ENCODE measurements around the gene XPO1. TPM values are rescaled to one million over a fixed set of nuclear protein-coding genes. Genes with fewer than 3 reads are reported as not detected.
A peak's percentile ranks its signal among the peaks of the same experiment; 100 is the strongest.

Gene XPO1
- total and polyA plus RNA-seq, 2 experiments from 2014 or later: 115 to 485 TPM

DNA sequence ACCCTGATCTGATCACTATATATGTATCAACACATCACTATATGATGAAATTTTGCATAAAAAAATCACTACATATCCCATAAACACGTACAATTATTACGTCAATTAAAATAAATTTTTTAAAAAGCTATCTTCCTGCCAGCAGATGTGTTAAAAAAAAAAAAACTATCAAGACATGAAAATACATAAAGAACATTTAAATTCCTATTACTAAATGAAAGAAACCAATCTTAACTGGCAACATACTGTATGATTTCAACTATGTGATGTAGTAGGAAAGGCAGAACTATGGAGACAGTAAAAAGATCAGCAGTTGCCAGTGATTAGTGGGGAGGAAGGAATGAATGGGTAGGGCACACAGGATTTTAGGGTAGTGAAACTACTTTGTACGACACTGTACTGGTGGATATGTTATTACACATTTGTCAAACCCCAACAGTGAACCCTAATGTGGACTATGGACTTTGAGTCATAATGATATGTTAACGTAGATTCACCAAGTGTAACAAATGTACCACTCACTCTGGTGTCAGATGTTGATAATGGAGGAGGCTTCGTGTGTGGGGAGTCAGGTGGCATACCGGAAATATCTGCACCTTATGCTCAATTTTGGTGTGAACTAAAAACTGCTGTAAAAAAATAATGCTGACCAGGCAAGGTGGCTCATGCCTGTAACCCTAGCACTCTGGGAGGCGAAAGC is 94.7 kb downstream of the XPO1 start:
- Histone ChIP-seq H3K4me3 (no peak overlapping the region), H3K9me2 (ENCODE audit: insufficient read depth) (no peaks in the 10 kb centered on the region), H3F3A (replicated peaks; ENCODE audit: low read depth) (0 out of 2 replicates have a peak, but pooled peaks cover 2% of the 10 kb centered on the region), H3K4me2 (no peak overlapping the region), H3K36me3 (ENCODE audit: insufficient read depth) (no peaks in the 10 kb centered on the region), H4K20me1 (replicated peaks; ENCODE audit: insufficient read depth) (peaks cover 51% of the 10 kb centered on the region), H3K79me2 (replicated peaks; ENCODE audit: insufficient read depth) (peaks cover 100% of the 10 kb centered on the region), H3K27me3 (ENCODE audit: insufficient read depth) (no peaks in the 10 kb centered on the region), H2AFZ (no peak overlapping the region), H3K27ac (ENCODE audit: low read depth) (no peak overlapping the region), H3K4me1 (ENCODE audit: insufficient read depth) (peaks cover 12% of the 10 kb centered on the region)
- Mint-ChIP-seq H3K4me1 (peaks cover 29% of the 10 kb centered on the region), H3K9me3 (peaks cover 2% of the 10 kb centered on the region; the same call in 1 of the 3 replicates), H3K36me3 (ENCODE audit: low read depth) (peaks cover 14% of the 10 kb centered on the region), H3K4me3 (no peak overlapping the region), H3K27ac (no peak overlapping the region), H3K27me3 (ENCODE audit: insufficient read depth, low read depth, poor library complexity) (peaks cover 2% of the 10 kb centered on the region)
- no peak for DNase-seq (ENCODE audit: low spot score)
- TF ChIP-seq ZNF114 (CRISPR knock-in tag; IDR thresholded peaks at IDR 0.05) (no peak), JUNB (IDR thresholded peaks at IDR 0.05; ENCODE audit: unreplicated experiment) (no peak), EZH2phosphoT487 (IDR thresholded peaks at IDR 0.05; ENCODE audit: unreplicated experiment) (no peak)
- TF ChIP-seq, protein P1, sequence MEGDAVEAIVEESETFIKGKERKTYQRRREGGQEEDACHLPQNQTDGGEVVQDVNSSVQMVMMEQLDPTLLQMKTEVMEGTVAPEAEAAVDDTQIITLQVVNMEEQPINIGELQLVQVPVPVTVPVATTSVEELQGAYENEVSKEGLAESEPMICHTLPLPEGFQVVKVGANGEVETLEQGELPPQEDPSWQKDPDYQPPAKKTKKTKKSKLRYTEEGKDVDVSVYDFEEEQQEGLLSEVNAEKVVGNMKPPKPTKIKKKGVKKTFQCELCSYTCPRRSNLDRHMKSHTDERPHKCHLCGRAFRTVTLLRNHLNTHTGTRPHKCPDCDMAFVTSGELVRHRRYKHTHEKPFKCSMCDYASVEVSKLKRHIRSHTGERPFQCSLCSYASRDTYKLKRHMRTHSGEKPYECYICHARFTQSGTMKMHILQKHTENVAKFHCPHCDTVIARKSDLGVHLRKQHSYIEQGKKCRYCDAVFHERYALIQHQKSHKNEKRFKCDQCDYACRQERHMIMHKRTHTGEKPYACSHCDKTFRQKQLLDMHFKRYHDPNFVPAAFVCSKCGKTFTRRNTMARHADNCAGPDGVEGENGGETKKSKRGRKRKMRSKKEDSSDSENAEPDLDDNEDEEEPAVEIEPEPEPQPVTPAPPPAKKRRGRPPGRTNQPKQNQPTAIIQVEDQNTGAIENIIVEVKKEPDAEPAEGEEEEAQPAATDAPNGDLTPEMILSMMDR (conservative IDR thresholded peaks at IDR 0.05; ENCODE audit: low read depth in 2 of 2): no peak
- TF ChIP-seq, protein P2, sequence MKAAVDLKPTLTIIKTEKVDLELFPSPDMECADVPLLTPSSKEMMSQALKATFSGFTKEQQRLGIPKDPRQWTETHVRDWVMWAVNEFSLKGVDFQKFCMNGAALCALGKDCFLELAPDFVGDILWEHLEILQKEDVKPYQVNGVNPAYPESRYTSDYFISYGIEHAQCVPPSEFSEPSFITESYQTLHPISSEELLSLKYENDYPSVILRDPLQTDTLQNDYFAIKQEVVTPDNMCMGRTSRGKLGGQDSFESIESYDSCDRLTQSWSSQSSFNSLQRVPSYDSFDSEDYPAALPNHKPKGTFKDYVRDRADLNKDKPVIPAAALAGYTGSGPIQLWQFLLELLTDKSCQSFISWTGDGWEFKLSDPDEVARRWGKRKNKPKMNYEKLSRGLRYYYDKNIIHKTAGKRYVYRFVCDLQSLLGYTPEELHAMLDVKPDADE (IDR thresholded peaks at IDR 0.05): no peak
- ATAC-seq: no peak

DNA sequence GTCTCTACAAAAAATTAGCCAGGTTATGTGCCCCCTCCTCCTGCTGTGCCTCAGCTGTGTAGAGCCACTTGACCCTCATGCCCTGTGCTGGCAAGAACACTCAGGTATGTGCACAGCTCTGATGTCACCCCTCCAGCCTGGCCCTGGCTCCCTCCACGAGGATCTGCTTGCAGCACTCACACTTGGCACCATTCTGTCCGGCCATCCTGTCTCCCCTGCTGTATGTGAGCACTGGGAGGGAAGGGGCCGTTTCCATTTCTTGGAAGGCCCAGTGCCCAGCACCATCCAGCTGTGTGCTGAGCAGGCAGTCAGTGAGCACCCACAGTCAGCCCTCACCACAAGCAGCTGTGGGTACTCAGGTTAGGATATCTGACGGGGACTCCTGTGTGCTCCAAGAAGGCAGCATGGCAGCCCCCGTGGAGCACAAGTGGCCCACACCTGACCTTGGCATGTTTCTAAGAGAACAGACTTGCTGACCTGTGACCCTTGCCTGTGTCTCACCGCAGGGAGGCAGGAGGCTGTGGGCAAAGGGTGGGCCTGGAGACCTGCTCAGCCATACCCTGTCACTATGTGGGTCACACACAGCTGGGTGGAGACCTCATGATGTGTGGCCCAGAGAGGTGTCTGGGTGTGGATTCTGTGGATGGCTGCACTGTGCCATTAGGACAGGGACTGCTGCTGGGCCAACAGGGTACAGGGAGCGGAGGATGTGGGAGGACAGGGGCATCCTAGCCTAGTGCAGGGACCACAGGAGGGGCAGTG is 98.7 kb downstream of the XPO1 start:
- Mint-ChIP-seq H3K27ac (no peak overlapping the region), H3K36me3 (ENCODE audit: low read depth) (peaks cover 14% of the 10 kb centered on the region; the same call in 2 of the 3 replicates), H3K4me1 (peaks cover 39% of the 10 kb centered on the region), H3K4me3 (no peak overlapping the region), H3K27me3 (ENCODE audit: insufficient read depth, low read depth, poor library complexity) (no peaks in the 10 kb centered on the region), H3K9me3 (no peaks in the 10 kb centered on the region)
- DNase-seq (ENCODE audit: low spot score): no peak
- H3K27me3 ChIP-seq (ENCODE audit: insufficient read depth): no peaks in the 10 kb centered on the region
- H3K4me1 ChIP-seq (ENCODE audit: insufficient read depth): peaks cover 12% of the 10 kb centered on the region
- H3K4me3 ChIP-seq: no peak overlapping the region
- H2AFZ ChIP-seq: no peak overlapping the region
- peaks cover 62% of the 10 kb centered on the region for H4K20me1 ChIP-seq (replicated peaks; ENCODE audit: insufficient read depth)
- H3K27ac ChIP-seq (ENCODE audit: low read depth): no peak overlapping the region
- no peaks in the 10 kb centered on the region for H3K9me2 ChIP-seq (ENCODE audit: insufficient read depth)
- H3F3A ChIP-seq (replicated peaks; ENCODE audit: low read depth): no peaks in the 10 kb centered on the region
- H3K4me2 ChIP-seq: no peak overlapping the region
- peaks cover 100% of the 10 kb centered on the region for H3K79me2 ChIP-seq (replicated peaks; ENCODE audit: insufficient read depth)
- peak; percentile 39 for ATAC-seq
- no peaks in the 10 kb centered on the region for H3K36me3 ChIP-seq (ENCODE audit: insufficient read depth)
- TF ChIP-seq JUNB (IDR thresholded peaks at IDR 0.05; ENCODE audit: unreplicated experiment) (no peak), NANOG (IDR thresholded peaks at IDR 0.05; ENCODE audit: borderline replicate concordance) (no peak), EZH2phosphoT487 (IDR thresholded peaks at IDR 0.05; ENCODE audit: unreplicated experiment) (no peak), ZNF331 (CRISPR knock-in tag; IDR thresholded peaks at IDR 0.05; ENCODE audit: low read depth) (no peak), CREB1 (CRISPR knock-in tag; IDR thresholded peaks at IDR 0.05; ENCODE audit: low read depth) (no peak)
- TF ChIP-seq, protein P1 (conservative IDR thresholded peaks at IDR 0.05; ENCODE audit: low read depth in 2 of 2): no peak
- TF ChIP-seq, protein P2 (IDR thresholded peaks at IDR 0.05): no peak
- TF ChIP-seq, protein P3, sequence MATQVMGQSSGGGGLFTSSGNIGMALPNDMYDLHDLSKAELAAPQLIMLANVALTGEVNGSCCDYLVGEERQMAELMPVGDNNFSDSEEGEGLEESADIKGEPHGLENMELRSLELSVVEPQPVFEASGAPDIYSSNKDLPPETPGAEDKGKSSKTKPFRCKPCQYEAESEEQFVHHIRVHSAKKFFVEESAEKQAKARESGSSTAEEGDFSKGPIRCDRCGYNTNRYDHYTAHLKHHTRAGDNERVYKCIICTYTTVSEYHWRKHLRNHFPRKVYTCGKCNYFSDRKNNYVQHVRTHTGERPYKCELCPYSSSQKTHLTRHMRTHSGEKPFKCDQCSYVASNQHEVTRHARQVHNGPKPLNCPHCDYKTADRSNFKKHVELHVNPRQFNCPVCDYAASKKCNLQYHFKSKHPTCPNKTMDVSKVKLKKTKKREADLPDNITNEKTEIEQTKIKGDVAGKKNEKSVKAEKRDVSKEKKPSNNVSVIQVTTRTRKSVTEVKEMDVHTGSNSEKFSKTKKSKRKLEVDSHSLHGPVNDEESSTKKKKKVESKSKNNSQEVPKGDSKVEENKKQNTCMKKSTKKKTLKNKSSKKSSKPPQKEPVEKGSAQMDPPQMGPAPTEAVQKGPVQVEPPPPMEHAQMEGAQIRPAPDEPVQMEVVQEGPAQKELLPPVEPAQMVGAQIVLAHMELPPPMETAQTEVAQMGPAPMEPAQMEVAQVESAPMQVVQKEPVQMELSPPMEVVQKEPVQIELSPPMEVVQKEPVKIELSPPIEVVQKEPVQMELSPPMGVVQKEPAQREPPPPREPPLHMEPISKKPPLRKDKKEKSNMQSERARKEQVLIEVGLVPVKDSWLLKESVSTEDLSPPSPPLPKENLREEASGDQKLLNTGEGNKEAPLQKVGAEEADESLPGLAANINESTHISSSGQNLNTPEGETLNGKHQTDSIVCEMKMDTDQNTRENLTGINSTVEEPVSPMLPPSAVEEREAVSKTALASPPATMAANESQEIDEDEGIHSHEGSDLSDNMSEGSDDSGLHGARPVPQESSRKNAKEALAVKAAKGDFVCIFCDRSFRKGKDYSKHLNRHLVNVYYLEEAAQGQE (IDR thresholded peaks at IDR 0.05; ENCODE audit: unreplicated experiment): no peak

All from GM23338 (cell line).